ENCODE measurements around the gene RIN1. TPM values are rescaled to one million over a fixed set of nuclear protein-coding genes. Genes with fewer than 3 reads are reported as not detected.

The RIN1 gene
- total and polyA plus RNA-seq, 9 of the 15 experiments (the other 6 are each of a cell fraction or from before 2014, with no cell fraction given), result 0.01 to 1.2 (median 0.45) TPM; not detected in 1

DNA sequence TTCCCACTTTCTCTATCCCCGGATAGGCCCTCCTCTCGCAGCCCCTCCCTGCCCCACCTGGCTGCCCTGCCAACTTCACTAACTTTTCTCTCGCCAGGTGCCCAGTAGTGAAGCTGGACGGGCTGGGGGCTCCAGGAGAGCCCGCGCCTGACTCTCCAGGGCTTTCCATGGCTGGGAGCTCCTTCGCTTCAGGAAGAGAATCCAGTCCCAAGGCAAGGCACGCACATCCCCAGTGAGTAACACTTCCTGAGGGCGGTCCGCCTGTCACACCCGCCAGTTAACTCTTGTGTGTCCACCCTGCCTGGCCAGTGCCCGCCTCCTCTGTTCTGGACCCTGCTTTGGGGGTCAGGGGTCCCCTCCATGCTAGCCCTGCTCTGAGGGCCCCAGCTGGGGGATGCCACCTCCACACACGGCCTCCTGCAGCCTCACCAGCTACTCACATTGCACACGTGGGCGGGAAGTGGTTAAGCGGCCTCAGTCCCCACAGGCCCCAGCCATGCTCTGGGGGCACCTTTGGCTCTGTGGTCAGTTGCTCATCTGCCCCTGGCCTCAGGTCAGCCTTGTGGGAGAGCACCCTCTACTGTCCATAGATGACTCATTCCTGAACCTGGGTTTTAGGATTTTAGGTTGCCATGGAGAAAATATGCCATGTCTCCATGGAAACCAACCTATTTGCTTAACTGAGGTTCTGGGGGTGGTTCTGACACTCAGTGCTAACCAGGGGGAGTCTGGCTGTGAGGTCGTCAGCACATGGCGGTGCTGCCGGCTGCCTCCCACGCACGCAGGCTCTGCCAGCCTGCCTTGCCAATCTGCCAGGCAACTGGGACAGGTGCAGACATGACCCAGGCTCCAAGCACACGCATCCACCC, at the start of gene RIN1 (continued):
- TF ChIP-seq SREBF2 (CRISPR knock-in tag; IDR thresholded peaks at IDR 0.05), result no peak
- no peak for TF ChIP-seq L3MBTL2 (IDR thresholded peaks at IDR 0.05)
- TF ChIP-seq POLR2H (tag; IDR thresholded peaks at IDR 0.05; ENCODE audit: low read depth), result no peak
- TF ChIP-seq MTA3 (IDR thresholded peaks at IDR 0.05; ENCODE audit: borderline replicate concordance), result peak; percentile 41; the same call in 1 of the 2 replicates
- TF ChIP-seq DMBX1 (CRISPR knock-in tag; IDR thresholded peaks at IDR 0.05; ENCODE audit: borderline replicate concordance), result no peak
- TF ChIP-seq FOS (IDR thresholded peaks at IDR 0.05; ENCODE audit: extremely low read depth, insufficient read length), result peak; percentile 9
- TF ChIP-seq MXI1 (IDR thresholded peaks at IDR 0.05; ENCODE audit: low read depth, low read length), result peak; percentile 72; the same call in 1 of the 2 replicates
- TF ChIP-seq ARID2 (IDR thresholded peaks at IDR 0.05), result no peak
- no peak for TF ChIP-seq KLF1 (tag; IDR thresholded peaks at IDR 0.05)
- TF ChIP-seq, protein P1, sequence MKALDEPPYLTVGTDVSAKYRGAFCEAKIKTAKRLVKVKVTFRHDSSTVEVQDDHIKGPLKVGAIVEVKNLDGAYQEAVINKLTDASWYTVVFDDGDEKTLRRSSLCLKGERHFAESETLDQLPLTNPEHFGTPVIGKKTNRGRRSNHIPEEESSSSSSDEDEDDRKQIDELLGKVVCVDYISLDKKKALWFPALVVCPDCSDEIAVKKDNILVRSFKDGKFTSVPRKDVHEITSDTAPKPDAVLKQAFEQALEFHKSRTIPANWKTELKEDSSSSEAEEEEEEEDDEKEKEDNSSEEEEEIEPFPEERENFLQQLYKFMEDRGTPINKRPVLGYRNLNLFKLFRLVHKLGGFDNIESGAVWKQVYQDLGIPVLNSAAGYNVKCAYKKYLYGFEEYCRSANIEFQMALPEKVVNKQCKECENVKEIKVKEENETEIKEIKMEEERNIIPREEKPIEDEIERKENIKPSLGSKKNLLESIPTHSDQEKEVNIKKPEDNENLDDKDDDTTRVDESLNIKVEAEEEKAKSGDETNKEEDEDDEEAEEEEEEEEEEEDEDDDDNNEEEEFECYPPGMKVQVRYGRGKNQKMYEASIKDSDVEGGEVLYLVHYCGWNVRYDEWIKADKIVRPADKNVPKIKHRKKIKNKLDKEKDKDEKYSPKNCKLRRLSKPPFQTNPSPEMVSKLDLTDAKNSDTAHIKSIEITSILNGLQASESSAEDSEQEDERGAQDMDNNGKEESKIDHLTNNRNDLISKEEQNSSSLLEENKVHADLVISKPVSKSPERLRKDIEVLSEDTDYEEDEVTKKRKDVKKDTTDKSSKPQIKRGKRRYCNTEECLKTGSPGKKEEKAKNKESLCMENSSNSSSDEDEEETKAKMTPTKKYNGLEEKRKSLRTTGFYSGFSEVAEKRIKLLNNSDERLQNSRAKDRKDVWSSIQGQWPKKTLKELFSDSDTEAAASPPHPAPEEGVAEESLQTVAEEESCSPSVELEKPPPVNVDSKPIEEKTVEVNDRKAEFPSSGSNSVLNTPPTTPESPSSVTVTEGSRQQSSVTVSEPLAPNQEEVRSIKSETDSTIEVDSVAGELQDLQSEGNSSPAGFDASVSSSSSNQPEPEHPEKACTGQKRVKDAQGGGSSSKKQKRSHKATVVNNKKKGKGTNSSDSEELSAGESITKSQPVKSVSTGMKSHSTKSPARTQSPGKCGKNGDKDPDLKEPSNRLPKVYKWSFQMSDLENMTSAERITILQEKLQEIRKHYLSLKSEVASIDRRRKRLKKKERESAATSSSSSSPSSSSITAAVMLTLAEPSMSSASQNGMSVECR (CRISPR knock-in tag; IDR thresholded peaks at IDR 0.05), result peak; percentile 76; the same call in 1 of the 2 replicates
- peak; percentile 59 to 60; a peak in 2 of 4 replicates for TF ChIP-seq MAZ (CRISPR knock-in tag; conservative IDR thresholded peaks at IDR 0.05 in 1 of 2, IDR thresholded peaks at IDR 0.05 in 1 of 2)
- no peak for TF ChIP-seq PCBP1 (IDR thresholded peaks at IDR 0.05; ENCODE audit: low read depth, low read length, poor library complexity, severe bottlenecking)
- 0 out of 2 replicates have a peak, but pooled peaks have one; percentile 28 for TF ChIP-seq ELF4 (CRISPR knock-in tag; IDR thresholded peaks at IDR 0.05)
- TF ChIP-seq, protein P2, sequence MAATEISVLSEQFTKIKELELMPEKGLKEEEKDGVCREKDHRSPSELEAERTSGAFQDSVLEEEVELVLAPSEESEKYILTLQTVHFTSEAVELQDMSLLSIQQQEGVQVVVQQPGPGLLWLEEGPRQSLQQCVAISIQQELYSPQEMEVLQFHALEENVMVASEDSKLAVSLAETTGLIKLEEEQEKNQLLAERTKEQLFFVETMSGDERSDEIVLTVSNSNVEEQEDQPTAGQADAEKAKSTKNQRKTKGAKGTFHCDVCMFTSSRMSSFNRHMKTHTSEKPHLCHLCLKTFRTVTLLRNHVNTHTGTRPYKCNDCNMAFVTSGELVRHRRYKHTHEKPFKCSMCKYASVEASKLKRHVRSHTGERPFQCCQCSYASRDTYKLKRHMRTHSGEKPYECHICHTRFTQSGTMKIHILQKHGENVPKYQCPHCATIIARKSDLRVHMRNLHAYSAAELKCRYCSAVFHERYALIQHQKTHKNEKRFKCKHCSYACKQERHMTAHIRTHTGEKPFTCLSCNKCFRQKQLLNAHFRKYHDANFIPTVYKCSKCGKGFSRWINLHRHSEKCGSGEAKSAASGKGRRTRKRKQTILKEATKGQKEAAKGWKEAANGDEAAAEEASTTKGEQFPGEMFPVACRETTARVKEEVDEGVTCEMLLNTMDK (IDR thresholded peaks at IDR 0.05; ENCODE audit: borderline replicate concordance, insufficient read depth, low read depth, low read length, poor library complexity, severe bottlenecking), result no peak
- TF ChIP-seq, protein P3, sequence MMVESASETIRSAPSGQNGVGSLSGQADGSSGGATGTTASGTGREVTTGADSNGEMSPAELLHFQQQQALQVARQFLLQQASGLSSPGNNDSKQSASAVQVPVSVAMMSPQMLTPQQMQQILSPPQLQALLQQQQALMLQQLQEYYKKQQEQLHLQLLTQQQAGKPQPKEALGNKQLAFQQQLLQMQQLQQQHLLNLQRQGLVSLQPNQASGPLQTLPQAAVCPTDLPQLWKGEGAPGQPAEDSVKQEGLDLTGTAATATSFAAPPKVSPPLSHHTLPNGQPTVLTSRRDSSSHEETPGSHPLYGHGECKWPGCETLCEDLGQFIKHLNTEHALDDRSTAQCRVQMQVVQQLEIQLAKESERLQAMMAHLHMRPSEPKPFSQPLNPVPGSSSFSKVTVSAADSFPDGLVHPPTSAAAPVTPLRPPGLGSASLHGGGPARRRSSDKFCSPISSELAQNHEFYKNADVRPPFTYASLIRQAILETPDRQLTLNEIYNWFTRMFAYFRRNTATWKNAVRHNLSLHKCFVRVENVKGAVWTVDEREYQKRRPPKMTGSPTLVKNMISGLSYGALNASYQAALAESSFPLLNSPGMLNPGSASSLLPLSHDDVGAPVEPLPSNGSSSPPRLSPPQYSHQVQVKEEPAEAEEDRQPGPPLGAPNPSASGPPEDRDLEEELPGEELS (CRISPR knock-in tag; IDR thresholded peaks at IDR 0.05; ENCODE audit: borderline replicate concordance), result peak; percentile 89
- no peak for TF ChIP-seq NCOR1 (IDR thresholded peaks at IDR 0.05)

Data from K562 (cell line).